Neural crest cell (in vitro differentiated cells): ENCODE data around the gene MSLN. TPM values are rescaled to one million over a fixed set of nuclear protein-coding genes. Genes with fewer than 3 reads are reported as not detected.

Source experiments
- DNase-seq: peaks from one replicate; pipeline ENCODE4 v3.0.0; 2021; ENCODE audit warnings: low read depth, mixed read lengths, low spot score
- H3K27ac Mint-ChIP-seq: one replicate; pipeline ENCODE4 v1.8.0; 2021; ENCODE audit warnings: mild to moderate bottlenecking, mixed read lengths; ENCODE audit not compliant: unreplicated experiment
- H3K27me3 Mint-ChIP-seq: 2 replicates; pipeline ENCODE4 v1.8.0; 2021; ENCODE audit warnings: low read depth, mild to moderate bottlenecking, mixed read lengths
- H3K36me3 Mint-ChIP-seq: 2 replicates; pipeline ENCODE4 v1.8.0; 2021; ENCODE audit warnings: low read depth, mild to moderate bottlenecking, mixed read lengths
- H3K4me1 Mint-ChIP-seq: 2 replicates; pipeline ENCODE4 v1.8.0; 2021; ENCODE audit warnings: mixed read lengths
- H3K4me3 Mint-ChIP-seq: one replicate; pipeline ENCODE4 v1.8.0; 2021; ENCODE audit warnings: mild to moderate bottlenecking, mixed read lengths
- H3K9me3 Mint-ChIP-seq: 2 replicates; pipeline ENCODE4 v1.8.0; 2021; ENCODE audit warnings: mixed read lengths
- CTCF ChIP-seq: fragments of 200-600 bp; sonication (generic); conservative IDR thresholded peaks from 2 replicates; pipeline ENCODE4 v1.5.0; 2021; ENCODE audit warnings: antibody characterized with exemption, mild to moderate bottlenecking
- microRNA-seq: library from miRNA; unstranded; fragments of <30 nt; microRNA quantifications from one replicate; pipeline ENCODE4, GENCODE V29; 2020
- total RNA-seq: library from RNA; stranded (reverse); gene quantifications from 2 replicates; pipeline ENCODE4 v1.2.1, GENCODE V29; 2021

The MSLN gene
- total RNA-seq, 1 donor from 2014 or later, result not detected

- Mint-ChIP-seq H3K36me3 (no peaks in the 10 kb centered on the region), H3K4me3 (no peak overlapping the region), H3K27me3 (peaks cover 43% of the 10 kb centered on the region), H3K9me3 (no peaks in the 10 kb centered on the region), H3K27ac (no peak overlapping the region), H3K4me1 (peaks cover 7% of the 10 kb centered on the region)
- DNase-seq, result no peak
- no peak for TF ChIP-seq CTCF
Observed at GRCh38 chr16:815861-816260, 55.3 kb downstream of the MSLN start.

GRCh38 chr16:817001-817906, 56.7 kb downstream of the MSLN start:
- TF ChIP-seq CTCF, result no peak

DNA sequence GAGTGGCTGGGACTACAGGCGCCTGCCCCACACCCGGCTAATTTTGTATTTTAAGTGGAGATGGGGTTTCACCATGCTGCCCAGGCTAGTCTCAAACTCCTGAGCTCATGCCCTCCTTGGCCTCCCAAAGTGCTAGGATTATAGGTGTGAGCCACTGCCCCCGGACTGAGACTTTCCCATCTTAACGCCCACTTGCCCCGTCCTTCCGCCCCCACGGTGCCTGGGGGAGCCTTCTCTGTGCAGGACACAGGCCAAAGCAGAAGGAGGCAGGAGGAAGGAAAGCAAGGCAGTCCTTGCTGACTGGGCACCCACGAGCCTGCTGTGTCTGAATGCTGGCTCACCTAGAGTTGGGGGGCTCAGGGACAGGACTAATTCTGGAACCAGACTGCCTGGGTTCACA, 57.6 kb downstream of the MSLN start:
- TF ChIP-seq CTCF, result no peak
- no peak overlapping the region for H3K4me3 Mint-ChIP-seq
- DNase-seq, result no peak
- H3K4me1 Mint-ChIP-seq, result peaks cover 13% of the 10 kb centered on the region
- H3K27me3 Mint-ChIP-seq, result peaks cover 33% of the 10 kb centered on the region
- H3K27ac Mint-ChIP-seq, result no peak overlapping the region
- H3K36me3 Mint-ChIP-seq, result no peaks in the 10 kb centered on the region
- no peaks in the 10 kb centered on the region for H3K9me3 Mint-ChIP-seq

More at GRCh38 chr16:817001-817906, 56.7 kb downstream of the MSLN start:
- Mint-ChIP-seq H3K27me3 (peaks cover 38% of the 10 kb centered on the region), H3K4me3 (no peak overlapping the region), H3K27ac (no peak overlapping the region), H3K4me1 (peaks cover 13% of the 10 kb centered on the region), H3K9me3 (no peaks in the 10 kb centered on the region), H3K36me3 (no peaks in the 10 kb centered on the region)
- no peak for DNase-seq

Small RNA genes lying within 50 kb of the gene (microRNA-seq; reads per million reads assigned to microRNA genes)
- not detected for gene MIR662

Other genes with a start within 250 kb of the MSLN start
- gene CAPN15, start 233.0 kb upstream of the MSLN start, total RNA-seq, result 56.9 and 60.3 TPM in 2 replicates
- gene PRR35, start 200.3 kb upstream of the MSLN start, total RNA-seq, result not detected in 2 replicates
- 0.84 and 0.86 TPM in 2 replicates for gene NHLRC4, start 193.7 kb upstream of the MSLN start, total RNA-seq
- 84.9 and 91.7 TPM in 2 replicates for gene PIGQ, start 190.8 kb upstream of the MSLN start, total RNA-seq
- gene RAB40C, start 170.7 kb upstream of the MSLN start, total RNA-seq, result 30.9 and 31.6 TPM in 2 replicates
- 8.1 and 8.5 TPM in 2 replicates for gene WFIKKN1, start 129.7 kb upstream of the MSLN start, total RNA-seq
- gene METTL26, start 124.4 kb upstream of the MSLN start, total RNA-seq, result 73.4 and 75.3 TPM in 2 replicates
- gene MCRIP2, start 118.9 kb upstream of the MSLN start, total RNA-seq, result 16.2 and 17.6 TPM in 2 replicates
- gene WDR90, start 111.4 kb upstream of the MSLN start, total RNA-seq, result 95.8 and 97.0 TPM in 2 replicates
- 171 and 189 TPM in 2 replicates for gene RHOT2, start 92.6 kb upstream of the MSLN start, total RNA-seq
- gene RHBDL1, start 85.1 kb upstream of the MSLN start, total RNA-seq, result 3.0 and 3.1 TPM in 2 replicates
- gene STUB1, start 80.3 kb upstream of the MSLN start, total RNA-seq, result 81.5 and 99.3 TPM in 2 replicates
- 60.8 and 64.5 TPM in 2 replicates for gene JMJD8, start 76.4 kb upstream of the MSLN start, total RNA-seq
- 16.6 and 20.7 TPM in 2 replicates for gene WDR24, start 70.3 kb upstream of the MSLN start, total RNA-seq
- gene FBXL16, start 54.9 kb upstream of the MSLN start, total RNA-seq, result 2.5 and 3.0 TPM in 2 replicates
- gene METRN, start 45.6 kb upstream of the MSLN start, total RNA-seq, result 210 and 224 TPM in 2 replicates
- 51.1 and 52.7 TPM in 2 replicates for gene ANTKMT, start 39.6 kb upstream of the MSLN start, total RNA-seq
- gene CCDC78, start 34.3 kb upstream of the MSLN start, total RNA-seq, result 7.0 and 7.2 TPM in 2 replicates
- 15.0 and 15.4 TPM in 2 replicates for gene HAGHL, start 33.6 kb upstream of the MSLN start, total RNA-seq
- gene CIAO3, start 19.7 kb upstream of the MSLN start, total RNA-seq, result 42.1 and 45.9 TPM in 2 replicates
- gene RPUSD1, start 27.6 kb downstream of the MSLN start, total RNA-seq, result 36.1 and 36.8 TPM in 2 replicates
- gene CHTF18, start 27.9 kb downstream of the MSLN start, total RNA-seq, result 156 and 169 TPM in 2 replicates
- gene GNG13, start 40.0 kb downstream of the MSLN start, total RNA-seq, result not detected in 2 replicates
- gene LMF1, start 210.2 kb downstream of the MSLN start, total RNA-seq, result 16.0 and 19.4 TPM in 2 replicates
- 19.4 and 19.8 TPM in 2 replicates for gene SOX8, start 221.0 kb downstream of the MSLN start, total RNA-seq